Measurements from ENCODE around the gene HPS1.
A peak's percentile ranks its signal among the peaks of the same experiment; 100 is the strongest.

HPS1 gene

DNA sequence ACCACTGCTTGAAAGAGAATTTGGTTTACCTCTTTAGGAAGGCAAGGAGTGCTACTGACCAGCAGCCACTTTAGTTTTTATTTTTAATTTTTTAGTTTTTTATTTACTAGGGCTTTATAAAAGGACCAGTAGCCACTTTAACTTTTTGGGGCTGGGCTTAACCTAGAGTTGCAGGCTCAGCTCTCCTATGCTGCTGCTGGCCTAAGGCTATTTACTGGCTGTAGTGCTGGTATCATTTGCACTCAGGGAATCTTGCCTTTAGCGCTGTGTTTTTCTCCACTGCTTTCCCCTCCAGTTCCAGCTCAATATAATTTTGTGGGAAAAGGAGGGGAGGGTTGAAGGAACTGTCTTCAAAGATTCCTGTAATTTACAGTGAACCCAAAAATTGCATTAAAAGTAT is 13.4 kb downstream of the HPS1 start:
- DNase-seq (ENCODE audit: low read depth) = no peak
- TF ChIP-seq, protein P1, sequence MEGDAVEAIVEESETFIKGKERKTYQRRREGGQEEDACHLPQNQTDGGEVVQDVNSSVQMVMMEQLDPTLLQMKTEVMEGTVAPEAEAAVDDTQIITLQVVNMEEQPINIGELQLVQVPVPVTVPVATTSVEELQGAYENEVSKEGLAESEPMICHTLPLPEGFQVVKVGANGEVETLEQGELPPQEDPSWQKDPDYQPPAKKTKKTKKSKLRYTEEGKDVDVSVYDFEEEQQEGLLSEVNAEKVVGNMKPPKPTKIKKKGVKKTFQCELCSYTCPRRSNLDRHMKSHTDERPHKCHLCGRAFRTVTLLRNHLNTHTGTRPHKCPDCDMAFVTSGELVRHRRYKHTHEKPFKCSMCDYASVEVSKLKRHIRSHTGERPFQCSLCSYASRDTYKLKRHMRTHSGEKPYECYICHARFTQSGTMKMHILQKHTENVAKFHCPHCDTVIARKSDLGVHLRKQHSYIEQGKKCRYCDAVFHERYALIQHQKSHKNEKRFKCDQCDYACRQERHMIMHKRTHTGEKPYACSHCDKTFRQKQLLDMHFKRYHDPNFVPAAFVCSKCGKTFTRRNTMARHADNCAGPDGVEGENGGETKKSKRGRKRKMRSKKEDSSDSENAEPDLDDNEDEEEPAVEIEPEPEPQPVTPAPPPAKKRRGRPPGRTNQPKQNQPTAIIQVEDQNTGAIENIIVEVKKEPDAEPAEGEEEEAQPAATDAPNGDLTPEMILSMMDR (IDR thresholded peaks at IDR 0.05; ENCODE audit: insufficient read depth, low read depth, low read length, missing control alignments) = no peak

DNA sequence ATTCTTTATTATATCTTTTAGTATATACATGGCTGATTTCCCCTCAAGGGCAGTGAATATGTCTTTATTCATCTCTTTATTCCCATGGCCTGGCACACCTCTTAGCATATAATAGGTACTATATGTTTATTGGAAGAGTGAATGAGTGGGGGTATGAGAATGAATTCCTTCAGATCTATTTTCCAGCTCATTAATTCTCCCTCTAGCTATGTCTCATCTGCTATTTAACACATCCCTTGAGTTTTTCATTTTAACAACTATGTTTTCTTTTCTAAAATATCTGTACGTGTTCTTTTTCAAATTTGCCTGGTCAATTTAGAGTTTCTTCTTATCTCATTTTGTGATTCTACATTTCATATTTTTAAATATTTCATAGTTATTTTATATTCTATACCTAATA is 14.4 kb downstream of the HPS1 start:
- TF ChIP-seq, protein P1 (IDR thresholded peaks at IDR 0.05; ENCODE audit: insufficient read depth, low read depth, low read length, missing control alignments) = no peak
- H3K4me3 ChIP-seq (ENCODE audit: low read length) = no peak overlapping the region
- DNase-seq (ENCODE audit: low read depth) = no peak

More for the DNA sequence above, 13.4 kb downstream of the HPS1 start:
- H3K4me3 ChIP-seq (ENCODE audit: low read length) = no peak overlapping the region

DNA sequence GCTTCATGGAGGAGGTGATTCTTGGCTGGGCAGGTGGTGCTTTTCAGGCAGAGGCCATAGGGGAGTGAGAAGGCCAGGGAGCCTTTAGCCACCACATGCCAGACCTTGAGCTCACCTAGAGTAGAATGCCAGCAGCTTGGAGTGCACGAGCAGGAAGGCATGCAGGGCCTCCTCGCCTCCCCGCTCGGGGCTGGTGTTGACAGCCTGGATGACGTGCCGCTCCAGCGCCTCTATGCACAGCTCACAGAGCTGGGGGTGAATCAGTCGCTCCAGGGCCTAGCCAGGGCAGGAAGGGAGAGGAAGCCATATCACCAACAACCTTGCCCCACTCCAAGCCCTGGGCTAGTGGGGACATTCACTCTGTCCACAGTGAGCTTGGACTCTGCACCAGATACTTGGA is 15.7 kb downstream of the HPS1 start:
- TF ChIP-seq, protein P1 (IDR thresholded peaks at IDR 0.05; ENCODE audit: insufficient read depth, low read depth, low read length, missing control alignments) = no peak
- peak; percentile 27 for DNase-seq (ENCODE audit: low read depth)
- no peak overlapping the region for H3K4me3 ChIP-seq (ENCODE audit: low read length)

- no peak for DNase-seq (ENCODE audit: low read depth)
- no peak overlapping the region for H3K4me3 ChIP-seq (ENCODE audit: low read length)
- TF ChIP-seq, protein P1 (IDR thresholded peaks at IDR 0.05; ENCODE audit: insufficient read depth, low read depth, low read length, missing control alignments) = no peak
Observed at GRCh38 chr10:98430427-98430826, 16.3 kb downstream of the HPS1 start.

DNA sequence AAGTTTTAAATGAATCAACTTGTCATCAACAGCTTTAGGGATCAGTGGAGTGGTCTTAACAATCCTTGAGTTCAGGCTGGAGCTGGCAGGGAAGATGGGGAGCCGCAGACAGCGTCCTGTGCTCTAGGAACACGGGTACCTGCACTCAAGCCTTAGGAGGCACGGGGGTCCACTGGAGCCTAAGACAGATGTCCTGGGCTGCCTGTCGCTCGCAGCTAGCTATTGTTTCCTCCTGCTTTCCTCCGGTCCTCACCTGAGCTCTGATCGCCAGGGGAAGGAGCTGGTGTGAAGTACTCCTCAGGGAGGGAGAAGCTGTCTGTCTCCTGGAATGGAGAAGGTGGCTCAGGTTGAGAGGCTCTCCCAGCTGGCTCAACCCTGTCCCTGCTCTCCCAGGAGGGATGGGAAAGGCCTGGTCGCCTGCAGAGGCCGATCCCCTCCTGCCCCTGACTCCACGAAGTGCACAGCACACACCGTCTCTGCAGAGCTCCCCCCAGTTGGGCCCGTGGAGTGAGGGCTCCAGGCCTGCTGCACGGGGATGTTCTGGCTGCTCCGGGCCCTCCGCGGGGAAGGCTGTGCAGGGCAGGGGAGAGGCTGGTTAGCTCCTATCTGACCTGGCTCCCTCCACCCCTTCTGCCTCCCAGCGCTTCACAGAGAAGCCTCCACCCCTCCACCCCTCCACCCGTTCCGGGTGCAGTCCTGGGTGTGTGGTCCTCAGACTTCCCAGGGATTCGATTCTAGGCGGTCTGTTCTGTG is 17.2 kb downstream of the HPS1 start:
- no peak overlapping the region for H3K4me3 ChIP-seq (ENCODE audit: low read length)
- TF ChIP-seq, protein P1 (IDR thresholded peaks at IDR 0.05; ENCODE audit: insufficient read depth, low read depth, low read length, missing control alignments) = no peak
- no peak for DNase-seq (ENCODE audit: low read depth)

- TF ChIP-seq, protein P1 (IDR thresholded peaks at IDR 0.05; ENCODE audit: insufficient read depth, low read depth, low read length, missing control alignments) = no peak
- H3K4me3 ChIP-seq (ENCODE audit: low read length) = no peak overlapping the region
- DNase-seq (ENCODE audit: low read depth) = no peak
Observed at GRCh38 chr10:98427011-98427515, 19.7 kb downstream of the HPS1 start.
